HepG2 (cell line): ENCODE data around the gene PPP1R9A. TPM values are rescaled to one million over a fixed set of nuclear protein-coding genes. Genes with fewer than 3 reads are reported as not detected.
A peak's percentile ranks its signal among the peaks of the same experiment; 100 is the strongest.

Experiments
- EP300 ChIP-seq, 3 experiments: sonication (generic) in 1 of 3; formaldehyde crosslinking in 1 of 3; IDR thresholded peaks; 2 replicates each; pipeline versions ENCODE4 v1.5.1 to v1.6.1; 2011 to 2020; ENCODE audit warnings: low read depth in 2 of 3, low read length in 2 of 3, borderline replicate concordance in 1 of 3, improper control_type of control experiment in 1 of 3, mild to moderate bottlenecking in 1 of 3, missing genetic modification reagents in 1 of 3, moderate library complexity in 1 of 3
- FOXM1 ChIP-seq: sonication (generic); formaldehyde crosslinking; IDR thresholded peaks from 2 replicates; pipeline ENCODE4 v1.5.0; 2020; ENCODE audit warnings: missing genetic modification reagents
- GATA4 ChIP-seq: sonication (generic); IDR thresholded peaks from 2 replicates; pipeline ENCODE4 v1.6.1; 2016; ENCODE audit warnings: antibody characterized with exemption, low read depth, borderline replicate concordance
- GPN1 ChIP-seq: sonication (generic); formaldehyde crosslinking; IDR thresholded peaks from 2 replicates; pipeline ENCODE4 v1.5.1; 2020; ENCODE audit warnings: missing genetic modification reagents, borderline replicate concordance
- JUN ChIP-seq: sonication (generic); formaldehyde crosslinking; IDR thresholded peaks from 2 replicates; pipeline ENCODE4 v1.4.0; 2020; ENCODE audit warnings: mild to moderate bottlenecking, missing genetic modification reagents
- MAFG ChIP-seq: sonication (generic); formaldehyde crosslinking; IDR thresholded peaks from 2 replicates; pipeline ENCODE4 v1.5.1; 2020; ENCODE audit warnings: mild to moderate bottlenecking, missing genetic modification reagents
- MBNL3 ChIP-seq: fragments of 250-450 bp; sonication (Bioruptor Pico); conservative IDR thresholded peaks from 2 replicates; pipeline ENCODE4 v1.8.0; 2022; ENCODE audit warnings: mild to moderate bottlenecking, inconsistent platforms
- MEIS2 ChIP-seq: sonication (generic); formaldehyde crosslinking; IDR thresholded peaks from 2 replicates; pipeline ENCODE4 v1.9.0; 2021; ENCODE audit warnings: mild to moderate bottlenecking, missing genetic modification reagents
- MZF1 ChIP-seq: sonication (generic); formaldehyde crosslinking; IDR thresholded peaks from 2 replicates; pipeline ENCODE4 v1.8.1; 2023; ENCODE audit warnings: mild to moderate bottlenecking, missing genetic modification reagents, borderline replicate concordance
- NRL ChIP-seq: sonication (generic); formaldehyde crosslinking; IDR thresholded peaks from 2 replicates; pipeline ENCODE4 v1.5.0; 2020; ENCODE audit warnings: missing genetic modification reagents, mild to moderate bottlenecking, moderate library complexity, borderline replicate concordance
- SRY ChIP-seq: sonication (generic); formaldehyde crosslinking; IDR thresholded peaks from 2 replicates; pipeline ENCODE4 v1.8.0; 2022; ENCODE audit warnings: mild to moderate bottlenecking, missing genetic modification reagents
- ZNF292 ChIP-seq: sonication (generic); formaldehyde crosslinking; IDR thresholded peaks from 2 replicates; pipeline ENCODE4 v1.8.1; 2022; ENCODE audit warnings: mild to moderate bottlenecking, low read depth, missing genetic modification reagents, borderline replicate concordance
- ZNF3 ChIP-seq: IDR thresholded peaks from 2 replicates; pipeline ENCODE4 v1.7.0; 2017; ENCODE audit warnings: inconsistent platforms
- ZNF550 ChIP-seq: sonication (generic); formaldehyde crosslinking; IDR thresholded peaks from 2 replicates; pipeline ENCODE4 v1.4.0; 2020; ENCODE audit warnings: mild to moderate bottlenecking, missing genetic modification reagents, borderline replicate concordance
- ZNF766 ChIP-seq: sonication (generic); formaldehyde crosslinking; IDR thresholded peaks from 2 replicates; pipeline ENCODE4 v1.5.0; 2020; ENCODE audit warnings: missing genetic modification reagents, borderline replicate concordance
- ZNF850 ChIP-seq: sonication (generic); formaldehyde crosslinking; conservative IDR thresholded peaks from 2 replicates; pipeline ENCODE4 v1.9.0; 2021; ENCODE audit warnings: mild to moderate bottlenecking, missing genetic modification reagents
- polyA plus RNA-seq, 8 experiments: library from polyadenylated mRNA; depleted of rRNA in 3 of 8; stranded (reverse) in 7 of 8; unstranded in 1 of 8; fragments of >200 nt; fragmentation: Illumina TruSeq in 4 of 8; extraction: Trizol in 4 of 8; gene quantifications; 2 replicates each; pipeline versions ENCODE4 v1.2.1 to v1.2.3, GENCODE V29; 2011 to 2016; ENCODE audit warnings: low read depth in 4 of 8, missing spikeins in 1 of 8, mixed read lengths in 1 of 8; ENCODE audit not compliant: insufficient read depth in 1 of 8
- total RNA-seq, 5 experiments: library from RNA; depleted of rRNA; stranded (reverse); fragments of >200 nt; fragmentation: Illumina TruSeq; extraction: Trizol; gene quantifications; 2 replicates each; pipeline ENCODE4 v1.2.3, GENCODE V29; 2016; ENCODE audit warnings: low read depth in 1 of 5
- TF ChIP-seq, protein P1 (sequence below): sonication (generic); formaldehyde crosslinking; IDR thresholded peaks from 2 replicates; pipeline ENCODE4 v1.4.0; 2020; ENCODE audit warnings: missing genetic modification reagents
- TF ChIP-seq, protein P2 (sequence below): sonication (generic); formaldehyde crosslinking; IDR thresholded peaks from 2 replicates; pipeline ENCODE4 v1.4.0; 2020; ENCODE audit warnings: missing genetic modification reagents
- TF ChIP-seq, protein P3 (sequence below): sonication (generic); formaldehyde crosslinking; IDR thresholded peaks from 2 replicates; pipeline ENCODE4 v1.4.0; 2020; ENCODE audit warnings: mild to moderate bottlenecking, missing genetic modification reagents

Gene PPP1R9A
- total and polyA plus RNA-seq, 2 of the 13 experiments (the other 11 are each of a cell fraction or from before 2014, with no cell fraction given), result 11.4 to 31.9 TPM

DNA sequence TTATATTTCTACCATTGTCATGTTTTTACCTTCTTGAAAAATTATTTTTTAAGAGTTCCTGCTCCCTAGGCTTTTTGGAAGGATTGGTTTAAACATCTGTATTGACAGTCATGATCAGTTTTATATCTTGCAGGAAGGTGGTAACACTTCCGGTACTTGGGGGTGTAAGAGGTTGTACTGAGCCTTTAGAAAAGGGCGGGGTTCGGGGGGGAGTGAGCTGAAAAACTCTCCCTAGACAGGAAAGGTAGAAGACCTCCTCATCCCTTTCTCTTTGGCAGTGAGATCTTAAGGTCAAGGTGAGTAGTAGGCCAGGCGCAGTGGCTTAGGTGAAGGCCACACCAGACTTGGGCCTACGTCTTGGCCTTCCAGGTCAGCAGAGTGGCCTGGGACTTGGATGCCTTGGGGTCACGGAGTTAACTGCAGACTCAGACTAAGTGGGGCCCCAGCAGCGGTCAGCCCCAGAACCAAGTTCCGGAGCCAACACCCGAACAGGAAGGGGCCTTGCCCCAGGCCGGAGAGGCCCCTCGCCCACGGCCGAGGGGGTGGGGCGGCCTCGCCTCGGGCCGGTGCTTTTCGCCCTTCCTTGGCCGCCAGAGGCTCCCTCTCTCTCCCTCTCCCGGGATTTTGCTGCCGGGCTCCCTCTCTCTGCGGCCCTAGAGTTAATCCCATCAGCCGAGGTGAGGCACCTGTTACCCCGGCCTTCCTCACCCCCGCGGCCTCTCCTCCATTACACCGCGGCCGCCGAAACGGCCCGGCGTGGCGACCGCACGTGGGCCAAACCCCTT, at the start of gene PPP1R9A (continued):
- peak; percentile 59; the same call in 1 of the 2 replicates for TF ChIP-seq ZNF766
- peak; percentile 58; the same call in 1 of the 2 replicates for TF ChIP-seq ZNF292 (CRISPR knock-in tag)
- TF ChIP-seq NRL (CRISPR knock-in tag), result no peak; the same call in 1 of the 2 replicates
- TF ChIP-seq, protein P1, sequence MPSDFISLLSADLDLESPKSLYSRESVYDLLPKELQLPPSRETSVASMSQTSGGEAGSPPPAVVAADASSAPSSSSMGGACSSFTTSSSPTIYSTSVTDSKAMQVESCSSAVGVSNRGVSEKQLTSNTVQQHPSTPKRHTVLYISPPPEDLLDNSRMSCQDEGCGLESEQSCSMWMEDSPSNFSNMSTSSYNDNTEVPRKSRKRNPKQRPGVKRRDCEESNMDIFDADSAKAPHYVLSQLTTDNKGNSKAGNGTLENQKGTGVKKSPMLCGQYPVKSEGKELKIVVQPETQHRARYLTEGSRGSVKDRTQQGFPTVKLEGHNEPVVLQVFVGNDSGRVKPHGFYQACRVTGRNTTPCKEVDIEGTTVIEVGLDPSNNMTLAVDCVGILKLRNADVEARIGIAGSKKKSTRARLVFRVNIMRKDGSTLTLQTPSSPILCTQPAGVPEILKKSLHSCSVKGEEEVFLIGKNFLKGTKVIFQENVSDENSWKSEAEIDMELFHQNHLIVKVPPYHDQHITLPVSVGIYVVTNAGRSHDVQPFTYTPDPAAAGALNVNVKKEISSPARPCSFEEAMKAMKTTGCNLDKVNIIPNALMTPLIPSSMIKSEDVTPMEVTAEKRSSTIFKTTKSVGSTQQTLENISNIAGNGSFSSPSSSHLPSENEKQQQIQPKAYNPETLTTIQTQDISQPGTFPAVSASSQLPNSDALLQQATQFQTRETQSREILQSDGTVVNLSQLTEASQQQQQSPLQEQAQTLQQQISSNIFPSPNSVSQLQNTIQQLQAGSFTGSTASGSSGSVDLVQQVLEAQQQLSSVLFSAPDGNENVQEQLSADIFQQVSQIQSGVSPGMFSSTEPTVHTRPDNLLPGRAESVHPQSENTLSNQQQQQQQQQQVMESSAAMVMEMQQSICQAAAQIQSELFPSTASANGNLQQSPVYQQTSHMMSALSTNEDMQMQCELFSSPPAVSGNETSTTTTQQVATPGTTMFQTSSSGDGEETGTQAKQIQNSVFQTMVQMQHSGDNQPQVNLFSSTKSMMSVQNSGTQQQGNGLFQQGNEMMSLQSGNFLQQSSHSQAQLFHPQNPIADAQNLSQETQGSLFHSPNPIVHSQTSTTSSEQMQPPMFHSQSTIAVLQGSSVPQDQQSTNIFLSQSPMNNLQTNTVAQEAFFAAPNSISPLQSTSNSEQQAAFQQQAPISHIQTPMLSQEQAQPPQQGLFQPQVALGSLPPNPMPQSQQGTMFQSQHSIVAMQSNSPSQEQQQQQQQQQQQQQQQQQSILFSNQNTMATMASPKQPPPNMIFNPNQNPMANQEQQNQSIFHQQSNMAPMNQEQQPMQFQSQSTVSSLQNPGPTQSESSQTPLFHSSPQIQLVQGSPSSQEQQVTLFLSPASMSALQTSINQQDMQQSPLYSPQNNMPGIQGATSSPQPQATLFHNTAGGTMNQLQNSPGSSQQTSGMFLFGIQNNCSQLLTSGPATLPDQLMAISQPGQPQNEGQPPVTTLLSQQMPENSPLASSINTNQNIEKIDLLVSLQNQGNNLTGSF (CRISPR knock-in tag), result peak; percentile 70
- TF ChIP-seq MZF1 (CRISPR knock-in tag), result no peak
- TF ChIP-seq JUN, result peak; percentile 38; the same call in 1 of the 2 replicates
- no peak for TF ChIP-seq MAFG (CRISPR knock-in tag)
- TF ChIP-seq GPN1 (CRISPR knock-in tag), result no peak
- no peak for TF ChIP-seq ZNF3 (CRISPR knock-in tag)
- TF ChIP-seq GATA4, result no peak
- TF ChIP-seq EP300 (IDR thresholded peaks at IDR 0.05; ENCODE audit: low read depth in 2 of 2, low read length in 2 of 2), result peak in 1 of 2 experiments; percentile 45; a peak in 1 of 4 replicates
- peak; percentile 56; the same call in 1 of the 2 replicates for TF ChIP-seq EP300 (CRISPR knock-in tag; IDR thresholded peaks at IDR 0.05; ENCODE audit: borderline replicate concordance)
- TF ChIP-seq, protein P2, sequence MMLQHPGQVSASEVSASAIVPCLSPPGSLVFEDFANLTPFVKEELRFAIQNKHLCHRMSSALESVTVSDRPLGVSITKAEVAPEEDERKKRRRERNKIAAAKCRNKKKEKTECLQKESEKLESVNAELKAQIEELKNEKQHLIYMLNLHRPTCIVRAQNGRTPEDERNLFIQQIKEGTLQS (CRISPR knock-in tag), result no peak
- no peak for TF ChIP-seq FOXM1
- no peak for TF ChIP-seq ZNF850 (CRISPR knock-in tag)
- TF ChIP-seq, protein P3, sequence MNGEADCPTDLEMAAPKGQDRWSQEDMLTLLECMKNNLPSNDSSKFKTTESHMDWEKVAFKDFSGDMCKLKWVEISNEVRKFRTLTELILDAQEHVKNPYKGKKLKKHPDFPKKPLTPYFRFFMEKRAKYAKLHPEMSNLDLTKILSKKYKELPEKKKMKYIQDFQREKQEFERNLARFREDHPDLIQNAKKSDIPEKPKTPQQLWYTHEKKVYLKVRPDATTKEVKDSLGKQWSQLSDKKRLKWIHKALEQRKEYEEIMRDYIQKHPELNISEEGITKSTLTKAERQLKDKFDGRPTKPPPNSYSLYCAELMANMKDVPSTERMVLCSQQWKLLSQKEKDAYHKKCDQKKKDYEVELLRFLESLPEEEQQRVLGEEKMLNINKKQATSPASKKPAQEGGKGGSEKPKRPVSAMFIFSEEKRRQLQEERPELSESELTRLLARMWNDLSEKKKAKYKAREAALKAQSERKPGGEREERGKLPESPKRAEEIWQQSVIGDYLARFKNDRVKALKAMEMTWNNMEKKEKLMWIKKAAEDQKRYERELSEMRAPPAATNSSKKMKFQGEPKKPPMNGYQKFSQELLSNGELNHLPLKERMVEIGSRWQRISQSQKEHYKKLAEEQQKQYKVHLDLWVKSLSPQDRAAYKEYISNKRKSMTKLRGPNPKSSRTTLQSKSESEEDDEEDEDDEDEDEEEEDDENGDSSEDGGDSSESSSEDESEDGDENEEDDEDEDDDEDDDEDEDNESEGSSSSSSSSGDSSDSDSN (CRISPR knock-in tag), result peak; percentile 92
- no peak for TF ChIP-seq MBNL3 (CRISPR knock-in tag)
- no peak for TF ChIP-seq MEIS2
- TF ChIP-seq SRY (CRISPR knock-in tag), result no peak
- TF ChIP-seq ZNF550 (CRISPR knock-in tag), result no peak
